ENCODE measurements around the gene PMPCA. TPM values are rescaled to one million over a fixed set of nuclear protein-coding genes. Genes with fewer than 3 reads are reported as not detected.
"Not testable (repeated sequence)": the region's sequence is repeated elsewhere in the genome, so short reads cannot be mapped to it uniquely, and the experiment has no call there.

The PMPCA gene
- total and polyA plus RNA-seq, 2 experiments from 2014 or later = 61.3 to 88.2 TPM

DNA sequence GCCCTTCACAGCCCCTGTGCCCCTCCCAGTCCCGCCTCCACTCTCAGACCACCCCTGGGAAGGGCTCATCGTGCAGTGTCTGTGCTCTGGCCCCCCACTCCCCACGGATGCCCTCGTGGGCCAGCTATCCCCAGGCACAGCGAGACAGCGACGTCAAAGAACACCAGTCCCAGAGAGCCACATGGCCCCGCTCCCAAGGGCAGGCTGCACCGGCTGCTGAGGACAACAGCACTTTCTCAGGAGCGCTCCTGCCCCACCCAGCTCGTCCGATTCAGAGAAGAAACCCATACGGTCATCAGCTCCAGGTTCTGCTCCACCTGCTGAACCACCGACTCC, 5.7 kb upstream of the PMPCA start:
- peaks cover 69% of the 10 kb centered on the region for H3K36me3 Mint-ChIP-seq (ENCODE audit: low read depth)
- TF ChIP-seq, protein P1, sequence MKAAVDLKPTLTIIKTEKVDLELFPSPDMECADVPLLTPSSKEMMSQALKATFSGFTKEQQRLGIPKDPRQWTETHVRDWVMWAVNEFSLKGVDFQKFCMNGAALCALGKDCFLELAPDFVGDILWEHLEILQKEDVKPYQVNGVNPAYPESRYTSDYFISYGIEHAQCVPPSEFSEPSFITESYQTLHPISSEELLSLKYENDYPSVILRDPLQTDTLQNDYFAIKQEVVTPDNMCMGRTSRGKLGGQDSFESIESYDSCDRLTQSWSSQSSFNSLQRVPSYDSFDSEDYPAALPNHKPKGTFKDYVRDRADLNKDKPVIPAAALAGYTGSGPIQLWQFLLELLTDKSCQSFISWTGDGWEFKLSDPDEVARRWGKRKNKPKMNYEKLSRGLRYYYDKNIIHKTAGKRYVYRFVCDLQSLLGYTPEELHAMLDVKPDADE (IDR thresholded peaks at IDR 0.05) = no peak
- no peak for TF ChIP-seq POLR2AphosphoS5 (IDR thresholded peaks at IDR 0.05; ENCODE audit: low read depth)
- TF ChIP-seq NANOG (IDR thresholded peaks at IDR 0.05; ENCODE audit: borderline replicate concordance) = no peak
- TF ChIP-seq JUNB (IDR thresholded peaks at IDR 0.05; ENCODE audit: unreplicated experiment) = no peak
- TF ChIP-seq STAT1 (IDR thresholded peaks at IDR 0.05; ENCODE audit: unreplicated experiment) = no peak
- no peak for TF ChIP-seq CTCF (conservative IDR thresholded peaks at IDR 0.05; ENCODE audit: low read depth in 2 of 2)
- no peak for TF ChIP-seq EZH2 (IDR thresholded peaks at IDR 0.05; ENCODE audit: low read depth, unreplicated experiment)
- TF ChIP-seq EZH2phosphoT487 (IDR thresholded peaks at IDR 0.05; ENCODE audit: unreplicated experiment) = no peak
- H3K79me2 ChIP-seq (replicated peaks; ENCODE audit: insufficient read depth) = peaks cover 22% of the 10 kb centered on the region
- no peak overlapping the region for H3K27ac ChIP-seq (ENCODE audit: low read depth)
- no peak overlapping the region for H3K4me2 ChIP-seq
- H3K27me3 Mint-ChIP-seq (ENCODE audit: insufficient read depth, low read depth, poor library complexity) = peaks cover 19% of the 10 kb centered on the region
- ATAC-seq = no peak
- H3K9me2 ChIP-seq (ENCODE audit: insufficient read depth) = no peaks in the 10 kb centered on the region
- no peak overlapping the region for H3K27ac Mint-ChIP-seq
- no peak for DNase-seq (ENCODE audit: low spot score)
- H4K20me1 ChIP-seq (replicated peaks; ENCODE audit: insufficient read depth) = peaks cover 8% of the 10 kb centered on the region
- no peak overlapping the region for H3K4me3 Mint-ChIP-seq
- peaks cover 25% of the 10 kb centered on the region for H3K36me3 ChIP-seq (ENCODE audit: insufficient read depth)
- no peak overlapping the region for H3K4me3 ChIP-seq
- H3K4me1 ChIP-seq (ENCODE audit: insufficient read depth) = peaks cover 10% of the 10 kb centered on the region; the same call in 1 of the 2 replicates
- no peaks in the 10 kb centered on the region for H3K27me3 ChIP-seq (ENCODE audit: insufficient read depth)
- H3K9me3 Mint-ChIP-seq = no peaks in the 10 kb centered on the region; the same call in 2 of the 3 replicates
- H3F3A ChIP-seq (replicated peaks; ENCODE audit: low read depth) = peaks cover 27% of the 10 kb centered on the region
- H3K4me1 Mint-ChIP-seq = peaks cover 14% of the 10 kb centered on the region
- H2AFZ ChIP-seq = no peak overlapping the region

GRCh38 chr9:136405481-136405880, 5.0 kb upstream of the PMPCA start:
- H3K4me3 Mint-ChIP-seq = no peak overlapping the region
- Histone ChIP-seq H2AFZ (no peak overlapping the region), H3K4me3 (no peak overlapping the region), H3K4me2 (no peak overlapping the region), H3K4me1 (ENCODE audit: insufficient read depth) (peaks cover 10% of the 10 kb centered on the region; the same call in 1 of the 2 replicates), H3K36me3 (ENCODE audit: insufficient read depth) (peaks cover 25% of the 10 kb centered on the region), H3K79me2 (replicated peaks; ENCODE audit: insufficient read depth) (peaks cover 25% of the 10 kb centered on the region), H3K27me3 (ENCODE audit: insufficient read depth) (no peaks in the 10 kb centered on the region), H4K20me1 (replicated peaks; ENCODE audit: insufficient read depth) (peaks cover 8% of the 10 kb centered on the region), H3F3A (replicated peaks; ENCODE audit: low read depth) (peaks cover 27% of the 10 kb centered on the region), H3K9me2 (ENCODE audit: insufficient read depth) (no peaks in the 10 kb centered on the region), H3K27ac (ENCODE audit: low read depth) (peak overlapping the region; percentile 32; the same call in 1 of the 2 replicates)
- TF ChIP-seq CTCF (conservative IDR thresholded peaks at IDR 0.05; ENCODE audit: low read depth in 2 of 2) (no peak), NANOG (IDR thresholded peaks at IDR 0.05; ENCODE audit: borderline replicate concordance) (no peak), ZNF331 (CRISPR knock-in tag; IDR thresholded peaks at IDR 0.05; ENCODE audit: low read depth) (no peak), EZH2 (IDR thresholded peaks at IDR 0.05; ENCODE audit: low read depth, unreplicated experiment) (no peak), ZNF114 (CRISPR knock-in tag; IDR thresholded peaks at IDR 0.05) (no peak)
- TF ChIP-seq, protein P1 (IDR thresholded peaks at IDR 0.05) = no peak
- peaks cover 69% of the 10 kb centered on the region for H3K36me3 Mint-ChIP-seq (ENCODE audit: low read depth)
- H3K4me1 Mint-ChIP-seq = peaks cover 14% of the 10 kb centered on the region
- no peak for ATAC-seq
- no peak overlapping the region for H3K27ac Mint-ChIP-seq
- no peak for DNase-seq (ENCODE audit: low spot score)
- no peaks in the 10 kb centered on the region; the same call in 2 of the 3 replicates for H3K9me3 Mint-ChIP-seq
- peaks cover 21% of the 10 kb centered on the region for H3K27me3 Mint-ChIP-seq (ENCODE audit: insufficient read depth, low read depth, poor library complexity)

DNA sequence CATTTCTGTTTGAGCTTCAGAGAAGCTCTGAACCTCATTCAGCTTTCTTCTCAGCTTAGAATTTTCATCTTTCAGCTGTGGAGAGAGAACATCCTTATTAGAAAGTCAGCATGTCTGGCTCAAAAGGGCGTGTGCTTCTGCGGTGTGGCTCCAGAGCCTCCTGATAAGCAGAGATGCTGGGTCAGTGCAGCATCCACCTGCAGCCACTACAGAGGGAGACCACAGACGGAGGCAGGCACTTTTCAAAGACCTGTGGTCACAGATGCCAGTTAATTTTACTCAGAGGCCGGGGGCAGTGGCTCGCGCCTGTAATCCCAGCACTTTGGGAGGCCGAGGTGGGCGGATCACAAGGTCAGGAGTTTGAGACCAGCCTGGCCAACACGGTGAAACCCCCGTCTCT, 4.6 kb upstream of the PMPCA start:
- Histone ChIP-seq H3K27ac (ENCODE audit: low read depth) (peak overlapping the region; percentile 32; the same call in 1 of the 2 replicates), H3K4me1 (ENCODE audit: insufficient read depth) (peaks cover 10% of the 10 kb centered on the region; the same call in 1 of the 2 replicates), H3F3A (replicated peaks; ENCODE audit: low read depth) (peaks cover 22% of the 10 kb centered on the region), H3K36me3 (ENCODE audit: insufficient read depth) (peaks cover 25% of the 10 kb centered on the region), H3K79me2 (replicated peaks; ENCODE audit: insufficient read depth) (peaks cover 29% of the 10 kb centered on the region)
- peaks cover 69% of the 10 kb centered on the region for H3K36me3 Mint-ChIP-seq (ENCODE audit: low read depth)
- not testable (repeated sequence) for H3K4me3 ChIP-seq; H3K4me2 ChIP-seq; H4K20me1 ChIP-seq (replicated peaks; ENCODE audit: insufficient read depth); H3K27ac Mint-ChIP-seq; H3K9me2 ChIP-seq (ENCODE audit: insufficient read depth); H3K9me3 Mint-ChIP-seq; H3K27me3 ChIP-seq (ENCODE audit: insufficient read depth); H2AFZ ChIP-seq; DNase-seq (ENCODE audit: low spot score); ATAC-seq; H3K4me3 Mint-ChIP-seq
- peaks cover 20% of the 10 kb centered on the region for H3K27me3 Mint-ChIP-seq (ENCODE audit: insufficient read depth, low read depth, poor library complexity)
- peaks cover 14% of the 10 kb centered on the region for H3K4me1 Mint-ChIP-seq

Measured in GM23338 (cell line).